HepG2 (cell line): ENCODE data around the gene CCDC192.

Experiments
- GATA4 ChIP-seq: sonication (generic); IDR thresholded peaks from 2 replicates; pipeline ENCODE4 v1.6.1; 2016; ENCODE audit warnings: antibody characterized with exemption, low read depth, borderline replicate concordance
- HNRNPH1 ChIP-seq: fragments of 200-400 bp; formaldehyde crosslinking; optimal IDR thresholded peaks from 2 replicates; pipeline ENCODE3; 2017; ENCODE audit warnings: mild to moderate bottlenecking, low read depth, low read length
- KAT2B ChIP-seq: fragments of 150-350 bp; IDR thresholded peaks from 2 replicates; pipeline ENCODE4 v1.6.1; 2014; ENCODE audit warnings: low read depth, low read length, borderline replicate concordance
- KDM1A ChIP-seq: IDR thresholded peaks from 2 replicates; pipeline ENCODE4 v1.6.1; 2016; ENCODE audit warnings: missing compliant biosample characterization
- RAD21 ChIP-seq: fragments of 450-650 bp; formaldehyde crosslinking; IDR thresholded peaks from 2 replicates; pipeline ENCODE4 v1.5.0; 2020; ENCODE audit warnings: mild to moderate bottlenecking
- TGIF2 ChIP-seq: IDR thresholded peaks from 2 replicates; pipeline ENCODE4 v1.6.1; 2016; ENCODE audit warnings: control low read depth, missing compliant biosample characterization
- YY1 ChIP-seq: IDR thresholded peaks from 2 replicates; pipeline ENCODE4 v1.6.1; 2011; ENCODE audit warnings: low read length, low read depth, moderate library complexity, mild to moderate bottlenecking; ENCODE audit not compliant: insufficient read depth, insufficient replicate concordance
- ZNF660 ChIP-seq: sonication (generic); formaldehyde crosslinking; IDR thresholded peaks from 2 replicates; pipeline ENCODE4 v1.5.1; 2020; ENCODE audit warnings: mild to moderate bottlenecking, low read depth, missing genetic modification reagents, borderline replicate concordance
- ZNF768 ChIP-seq: sonication (generic); formaldehyde crosslinking; IDR thresholded peaks from 2 replicates; pipeline ENCODE4 v1.4.0; 2020; ENCODE audit warnings: missing genetic modification reagents
- TF ChIP-seq, protein P1 (sequence below): sonication (generic); formaldehyde crosslinking; IDR thresholded peaks from 2 replicates; pipeline ENCODE4 v1.5.0; 2020; ENCODE audit warnings: mild to moderate bottlenecking, missing genetic modification reagents, moderate library complexity

DNA sequence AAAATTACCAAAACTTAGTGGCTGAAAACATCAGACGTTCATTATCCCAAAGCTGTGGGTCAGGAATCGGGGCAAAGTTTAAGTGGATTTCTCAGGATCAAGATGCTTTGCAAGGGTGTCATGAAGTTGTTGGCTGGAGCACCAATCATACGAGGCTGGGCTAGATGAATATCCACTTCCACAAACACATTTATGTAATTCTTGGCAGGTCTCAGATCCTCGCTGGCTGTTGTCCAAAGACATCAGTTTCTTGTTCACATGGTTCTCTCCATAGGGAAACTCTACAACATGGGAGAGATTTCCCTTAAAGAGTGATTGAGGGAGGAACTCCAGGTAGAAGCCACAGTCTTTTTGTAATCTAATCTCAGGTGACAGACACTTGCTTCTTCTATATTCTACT is 20.2 kb upstream of the CCDC192 start:
- TF ChIP-seq ZNF660 (CRISPR knock-in tag), result no peak
- TF ChIP-seq ZNF768 (CRISPR knock-in tag), result no peak
- no peak for TF ChIP-seq RAD21
- TF ChIP-seq, protein P1, sequence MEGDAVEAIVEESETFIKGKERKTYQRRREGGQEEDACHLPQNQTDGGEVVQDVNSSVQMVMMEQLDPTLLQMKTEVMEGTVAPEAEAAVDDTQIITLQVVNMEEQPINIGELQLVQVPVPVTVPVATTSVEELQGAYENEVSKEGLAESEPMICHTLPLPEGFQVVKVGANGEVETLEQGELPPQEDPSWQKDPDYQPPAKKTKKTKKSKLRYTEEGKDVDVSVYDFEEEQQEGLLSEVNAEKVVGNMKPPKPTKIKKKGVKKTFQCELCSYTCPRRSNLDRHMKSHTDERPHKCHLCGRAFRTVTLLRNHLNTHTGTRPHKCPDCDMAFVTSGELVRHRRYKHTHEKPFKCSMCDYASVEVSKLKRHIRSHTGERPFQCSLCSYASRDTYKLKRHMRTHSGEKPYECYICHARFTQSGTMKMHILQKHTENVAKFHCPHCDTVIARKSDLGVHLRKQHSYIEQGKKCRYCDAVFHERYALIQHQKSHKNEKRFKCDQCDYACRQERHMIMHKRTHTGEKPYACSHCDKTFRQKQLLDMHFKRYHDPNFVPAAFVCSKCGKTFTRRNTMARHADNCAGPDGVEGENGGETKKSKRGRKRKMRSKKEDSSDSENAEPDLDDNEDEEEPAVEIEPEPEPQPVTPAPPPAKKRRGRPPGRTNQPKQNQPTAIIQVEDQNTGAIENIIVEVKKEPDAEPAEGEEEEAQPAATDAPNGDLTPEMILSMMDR (CRISPR knock-in tag), result no peak
- TF ChIP-seq GATA4, result no peak
- TF ChIP-seq KAT2B, result no peak
- TF ChIP-seq KDM1A (CRISPR knock-in tag), result no peak
- no peak for TF ChIP-seq TGIF2 (CRISPR knock-in tag)
- TF ChIP-seq HNRNPH1, result no peak
- TF ChIP-seq YY1, result no peak
